Panc1 (cell line): ENCODE results near the gene KLF11. TPM values are rescaled to one million over a fixed set of nuclear protein-coding genes. Genes with fewer than 3 reads are reported as not detected.

Experiments used
- ATAC-seq: fragments of 200-7000 bp; cut with Tn5 transposase; 2 replicates; pipeline ENCODE4 v1.9.1; 2020; ENCODE audit warnings: mild to moderate bottlenecking, moderate library complexity
- BruUV-seq: library from RNA; stranded (reverse); fragments of 400-500 nt; replicated peaks from 2 replicates; lab custom pipeline; 2021; lab: Mats Ljungman, UMichigan
- CTCF ChIA-PET: fragments of 300-600 bp; sonication (Branson Sonifier 250); formaldehyde crosslinking; loops from one replicate; lab custom pipeline; 2022; ENCODE audit warnings: antibody characterized with exemption; lab: Charles Lee
- POLR2A ChIA-PET: fragments of 300-600 bp; sonication (Branson Sonifier 250); formaldehyde crosslinking; loops from one replicate; lab custom pipeline; 2022; ENCODE audit warnings: antibody characterized with exemption; lab: Charles Lee
- DNase-seq: peaks from one replicate; pipeline ENCODE4 v3.0.0-alpha.2; 2010; ENCODE audit warnings: low read depth, low spot score
- H3K27ac ChIP-seq: 2 replicates; pipeline ENCODE4 v1.5.1; 2011; ENCODE audit warnings: mild to moderate bottlenecking, low read length, inconsistent platforms
- H3K27me3 ChIP-seq: fragments of 200-500 bp; sonication (Bioruptor generic); 2 replicates; pipeline ENCODE4 v1.6.0; 2014; ENCODE audit warnings: low read length, inconsistent platforms; ENCODE audit not compliant: control insufficient read depth, insufficient read depth
- H3K36me3 ChIP-seq: fragments of 200-500 bp; sonication (Bioruptor generic); 2 replicates; pipeline ENCODE4 v1.5.1; 2014; ENCODE audit warnings: inconsistent platforms, mild to moderate bottlenecking, low read length, moderate library complexity; ENCODE audit not compliant: control insufficient read depth, insufficient read depth
- H3K4me1 ChIP-seq: 2 replicates; pipeline ENCODE4 v1.5.1; 2011; ENCODE audit warnings: inconsistent platforms, mild to moderate bottlenecking, low read length, moderate library complexity; ENCODE audit not compliant: control insufficient read depth, insufficient read depth
- H3K4me3 ChIP-seq, 2 experiments: 2 replicates each; pipeline ENCODE4 v1.5.1; 2011 to 2012; ENCODE audit warnings: low read depth in 2 of 2, low read length in 2 of 2, mild to moderate bottlenecking in 2 of 2, inconsistent platforms in 1 of 2, moderate library complexity in 1 of 2
- H3K9me3 ChIP-seq: fragments of 200-500 bp; sonication (Bioruptor generic); 2 replicates; pipeline ENCODE4 v1.5.1; 2014; ENCODE audit warnings: low read depth, mild to moderate bottlenecking, inconsistent platforms, low read length, moderate library complexity; ENCODE audit not compliant: control insufficient read depth, insufficient read depth
- CTCF ChIP-seq: fragments of 450-650 bp; IDR thresholded peaks from 2 replicates; pipeline ENCODE4 v1.5.1; 2017; ENCODE audit warnings: mild to moderate bottlenecking
- POLR2AphosphoS5 ChIP-seq: IDR thresholded peaks from 2 replicates; pipeline ENCODE4 v1.6.1; 2012; ENCODE audit warnings: mild to moderate bottlenecking, low read depth, low read length, moderate library complexity
- SIN3A ChIP-seq: IDR thresholded peaks from 2 replicates; pipeline ENCODE4 v1.6.1; 2012; ENCODE audit warnings: low read depth, mild to moderate bottlenecking, low read length, moderate library complexity, borderline replicate concordance; ENCODE audit not compliant: insufficient read depth
- TCF7L2 ChIP-seq: IDR thresholded peaks from 2 replicates; pipeline ENCODE4 v1.6.1; 2011; ENCODE audit warnings: mild to moderate bottlenecking, low read depth, low read length, inconsistent platforms
- in situ Hi-C: cut with HindIII; loops from 2 replicates; pipeline ENCODE4 v1.10.0; 2016; ENCODE audit warnings: low sequenced_read_pairs, low pct_unique_long_range_greater_than_20kb
- intact Hi-C: fragments of 100-400 bp; cut with micrococcal nuclease; formaldehyde crosslinking; loops from one replicate; pipeline ENCODE4 v1.10.0; 2022; ENCODE audit not compliant: unreplicated experiment
- total RNA-seq: library from RNA; stranded (reverse); gene quantifications from one replicate; pipeline ENCODE4 v1.2.1, GENCODE V29; 2021; ENCODE audit not compliant: unreplicated experiment
- TF ChIP-seq, protein P1 (sequence below), 2 experiments: IDR thresholded peaks; 2 replicates each; pipeline ENCODE4 v1.6.1; 2011 to 2012; ENCODE audit warnings: low read depth in 2 of 2, control low read depth in 1 of 2, low read length in 1 of 2, mild to moderate bottlenecking in 1 of 2, moderate library complexity in 1 of 2; ENCODE audit not compliant: insufficient read depth in 1 of 2

The KLF11 gene
- total RNA-seq, 1 experiment from 2014 or later, result 23.7 TPM

DNA sequence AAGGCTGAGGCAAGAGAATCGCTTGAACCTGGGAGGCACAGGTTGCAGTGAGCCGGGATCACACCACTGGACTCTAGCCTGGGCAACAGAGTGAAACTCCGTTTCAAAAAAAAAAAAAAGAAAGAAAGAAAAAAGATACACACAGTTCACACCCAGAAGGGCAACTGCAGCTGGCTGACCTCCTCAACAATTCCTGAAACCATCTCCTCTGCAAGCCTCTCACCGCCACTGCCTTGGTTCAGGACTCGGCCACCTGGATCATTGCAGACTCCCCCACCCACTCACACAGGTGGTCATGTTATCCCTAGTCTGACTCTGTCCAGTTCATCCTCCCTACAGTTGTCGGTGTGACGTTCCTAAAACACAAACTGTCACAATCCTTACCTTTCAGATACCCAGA, 34.7 kb downstream of the KLF11 start:
- no peak overlapping the region for H3K4me3 ChIP-seq
- no TSS peak for BruUV-seq
- intact Hi-C loops, result loop anchor here (10.0 kb wide), 1 partner anchor 47 kb away; the partner anchor contains the start of gene RRM2
- peaks cover 42% of the 10 kb centered on the region for H3K4me1 ChIP-seq
- ChIA-PET CTCF (no interaction called here), POLR2A (no interaction called here)
- TF ChIP-seq, protein P1, sequence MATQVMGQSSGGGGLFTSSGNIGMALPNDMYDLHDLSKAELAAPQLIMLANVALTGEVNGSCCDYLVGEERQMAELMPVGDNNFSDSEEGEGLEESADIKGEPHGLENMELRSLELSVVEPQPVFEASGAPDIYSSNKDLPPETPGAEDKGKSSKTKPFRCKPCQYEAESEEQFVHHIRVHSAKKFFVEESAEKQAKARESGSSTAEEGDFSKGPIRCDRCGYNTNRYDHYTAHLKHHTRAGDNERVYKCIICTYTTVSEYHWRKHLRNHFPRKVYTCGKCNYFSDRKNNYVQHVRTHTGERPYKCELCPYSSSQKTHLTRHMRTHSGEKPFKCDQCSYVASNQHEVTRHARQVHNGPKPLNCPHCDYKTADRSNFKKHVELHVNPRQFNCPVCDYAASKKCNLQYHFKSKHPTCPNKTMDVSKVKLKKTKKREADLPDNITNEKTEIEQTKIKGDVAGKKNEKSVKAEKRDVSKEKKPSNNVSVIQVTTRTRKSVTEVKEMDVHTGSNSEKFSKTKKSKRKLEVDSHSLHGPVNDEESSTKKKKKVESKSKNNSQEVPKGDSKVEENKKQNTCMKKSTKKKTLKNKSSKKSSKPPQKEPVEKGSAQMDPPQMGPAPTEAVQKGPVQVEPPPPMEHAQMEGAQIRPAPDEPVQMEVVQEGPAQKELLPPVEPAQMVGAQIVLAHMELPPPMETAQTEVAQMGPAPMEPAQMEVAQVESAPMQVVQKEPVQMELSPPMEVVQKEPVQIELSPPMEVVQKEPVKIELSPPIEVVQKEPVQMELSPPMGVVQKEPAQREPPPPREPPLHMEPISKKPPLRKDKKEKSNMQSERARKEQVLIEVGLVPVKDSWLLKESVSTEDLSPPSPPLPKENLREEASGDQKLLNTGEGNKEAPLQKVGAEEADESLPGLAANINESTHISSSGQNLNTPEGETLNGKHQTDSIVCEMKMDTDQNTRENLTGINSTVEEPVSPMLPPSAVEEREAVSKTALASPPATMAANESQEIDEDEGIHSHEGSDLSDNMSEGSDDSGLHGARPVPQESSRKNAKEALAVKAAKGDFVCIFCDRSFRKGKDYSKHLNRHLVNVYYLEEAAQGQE (IDR thresholded peaks at IDR 0.05; ENCODE audit: insufficient read depth in 1 of 2, low read depth in 2 of 2, low read length in 1 of 2), result no peak
- no peak for TF ChIP-seq POLR2AphosphoS5
- TF ChIP-seq SIN3A, result no peak
- TF ChIP-seq TCF7L2, result no peak
- peak overlapping the region; percentile 83; the same call in 1 of the 2 replicates for H3K27ac ChIP-seq
- ATAC-seq (no peak), DNase-seq (no peak)
- in situ Hi-C loops, result no loop called here
- no peaks in the 10 kb centered on the region for H3K36me3 ChIP-seq
- no peaks in the 10 kb centered on the region for H3K9me3 ChIP-seq
- H3K27me3 ChIP-seq, result no peaks in the 10 kb centered on the region

DNA sequence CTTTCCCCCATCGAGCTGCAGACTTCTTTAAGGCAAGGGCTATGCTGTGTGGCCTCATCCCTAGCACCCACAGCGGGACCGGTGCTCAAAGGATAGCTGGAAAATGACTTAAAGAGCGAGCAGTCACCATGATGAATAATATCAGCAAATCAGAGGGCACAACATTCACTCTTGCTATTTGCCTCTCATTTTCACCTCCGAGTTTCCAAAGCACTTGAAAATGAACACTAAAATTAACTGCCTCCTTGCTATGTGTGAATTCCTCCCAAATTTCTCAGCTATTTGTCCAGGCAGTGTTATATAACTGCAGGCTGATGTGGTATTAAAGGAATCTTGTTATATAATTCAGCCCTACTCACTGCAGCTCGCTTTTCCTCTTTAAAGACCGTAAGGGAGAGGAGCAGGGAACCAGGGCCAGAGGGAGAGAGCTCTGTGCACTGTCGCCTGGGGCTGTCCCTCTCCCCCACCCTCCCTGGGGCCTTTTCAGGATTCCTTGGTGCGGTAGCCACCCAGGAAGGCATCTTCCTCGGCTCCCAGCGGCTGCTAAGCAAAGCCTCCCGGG, 35.4 kb downstream of the KLF11 start:
- Histone ChIP-seq H3K9me3 (no peaks in the 10 kb centered on the region), H3K4me1 (peaks cover 34% of the 10 kb centered on the region), H3K4me3 (peak overlapping the region; percentile 61 to 72), H3K27me3 (no peaks in the 10 kb centered on the region), H3K27ac (peak overlapping the region; percentile 83), H3K36me3 (no peaks in the 10 kb centered on the region)
- POLR2A ChIA-PET, result no interaction called here
- peak; percentile 30 for ATAC-seq
- no peak for DNase-seq
- in situ Hi-C loops, result no loop called here
- CTCF ChIA-PET, result interaction anchor here (0.7 kb wide), 1 partner anchor 18 kb away, joined by 3 read pairs; no protein-coding TSS in a partner anchor
- TF ChIP-seq, protein P1 (IDR thresholded peaks at IDR 0.05; ENCODE audit: insufficient read depth in 1 of 2, low read depth in 2 of 2, low read length in 1 of 2), result no peak
- TF ChIP-seq SIN3A (no peak), CTCF (no peak), TCF7L2 (no peak), POLR2AphosphoS5 (no peak)
- no TSS peak for BruUV-seq
- intact Hi-C loops, result loop anchor here (10.0 kb wide), 1 partner anchor 46 kb away; the partner anchor contains the start of gene RRM2
